PFSK-1 (cell line): ENCODE results near the gene GRID1.

Source experiments
- POLR2AphosphoS5 ChIP-seq: IDR thresholded peaks from 2 replicates; pipeline ENCODE4 v1.6.1; 2012; ENCODE audit warnings: low read depth, mild to moderate bottlenecking, control low read depth, low read length, moderate library complexity
- REST ChIP-seq, 2 experiments: IDR thresholded peaks; 2 replicates each; pipeline versions ENCODE4 v1.6.1 to v1.8.0; 2011 to 2012; ENCODE audit warnings: low read depth in 2 of 2, low read length in 2 of 2, control low read depth in 1 of 2, inconsistent platforms in 1 of 2, mild to moderate bottlenecking in 1 of 2, moderate library complexity in 1 of 2; ENCODE audit not compliant: insufficient read depth in 1 of 2

- TF ChIP-seq POLR2AphosphoS5 (no peak), REST (IDR thresholded peaks at IDR 0.05; ENCODE audit: insufficient read depth in 1 of 2, low read depth in 2 of 2, low read length in 2 of 2) (no peak)
Measured at GRCh38 chr10:85651497-85651882, 715.1 kb downstream of the GRID1 start.
